Liver (tissue), 9 donors: ENCODE data around the gene SLC26A1. TPM values are rescaled to one million over a fixed set of nuclear protein-coding genes. Genes with fewer than 3 reads are reported as not detected.
"Not testable (repeated sequence)": the region's sequence is repeated elsewhere in the genome, so short reads cannot be mapped to it uniquely, and the experiment has no call there.

Experiments used
- DNase-seq: peaks from one replicate; pipeline ENCODE4 v3.0.0-alpha.2; 2017; ENCODE audit warnings: low spot score
- H3K27ac ChIP-seq, 2 donors: one replicate each; pipeline ENCODE4 v1.7.0; 2013; ENCODE audit warnings: inconsistent platforms in 2 of 2, low read length in 2 of 2, control low read depth in 1 of 2, low read depth in 1 of 2, mild to moderate bottlenecking in 1 of 2
- H3K27me3 ChIP-seq, 4 donors: one replicate each; pipeline versions ENCODE4 v1.6.1 to v1.7.0; 2013; ENCODE audit warnings: low read length in 3 of 4, inconsistent platforms in 1 of 4, mild to moderate bottlenecking in 1 of 4, moderate library complexity in 1 of 4; ENCODE audit not compliant: control insufficient read depth in 4 of 4, insufficient read depth in 4 of 4
- H3K36me3 ChIP-seq, 4 donors: one replicate each; pipeline versions ENCODE4 v1.6.1 to v1.7.0; 2013; ENCODE audit warnings: low read length in 3 of 4, mild to moderate bottlenecking in 3 of 4, low read depth in 1 of 4, moderate library complexity in 1 of 4; ENCODE audit not compliant: control insufficient read depth in 4 of 4, insufficient read depth in 3 of 4
- H3K4me1 ChIP-seq, 4 donors: one replicate each; pipeline versions ENCODE4 v1.6.1 to v1.7.0; 2013; ENCODE audit warnings: low read length in 3 of 4, mild to moderate bottlenecking in 3 of 4, moderate library complexity in 1 of 4; ENCODE audit not compliant: control insufficient read depth in 4 of 4, insufficient read depth in 4 of 4
- H3K4me3 ChIP-seq, 3 donors: one replicate each; pipeline versions ENCODE4 v1.6.1 to v1.7.0; 2013; ENCODE audit warnings: low read length in 3 of 3, control low read depth in 1 of 3, low read depth in 1 of 3, mild to moderate bottlenecking in 1 of 3
- H3K9ac ChIP-seq, 2 donors: one replicate each; pipeline ENCODE4 v1.7.0; 2013; ENCODE audit warnings: low read length in 2 of 2, mild to moderate bottlenecking in 2 of 2, moderate library complexity in 2 of 2, control low read depth in 1 of 2, low read depth in 1 of 2
- H3K9me3 ChIP-seq, 4 donors: one replicate each; pipeline versions ENCODE4 v1.6.1 to v1.7.0; 2013; ENCODE audit warnings: low read length in 3 of 4; ENCODE audit not compliant: control insufficient read depth in 4 of 4
- CTCF ChIP-seq: fragments of 150-350 bp; IDR thresholded peaks from 2 replicates; pipeline ENCODE4 v1.5.1; 2017; ENCODE audit warnings: improper control_type of control experiment, low read depth, low read length; ENCODE audit not compliant: missing input control
- EGR1 ChIP-seq, 2 donors: IDR thresholded peaks; 2 replicates each; pipeline ENCODE4 v1.6.1; 2016 to 2018; ENCODE audit warnings: antibody characterized with exemption in 2 of 2, low read depth in 2 of 2
- GABPA ChIP-seq, 2 donors: IDR thresholded peaks in 1 of 2; conservative IDR thresholded peaks in 1 of 2; 2 replicates each; pipeline ENCODE4 v1.6.1; 2016; ENCODE audit warnings: antibody characterized with exemption in 2 of 2, mild to moderate bottlenecking in 1 of 2, moderate library complexity in 1 of 2
- HNF4A ChIP-seq, 2 donors: conservative IDR thresholded peaks; 2 replicates each; pipeline ENCODE4 v1.6.1; 2016; ENCODE audit warnings: antibody characterized with exemption in 2 of 2, mild to moderate bottlenecking in 2 of 2
- HNF4G ChIP-seq: IDR thresholded peaks from 2 replicates; pipeline ENCODE4 v1.6.1; 2016; ENCODE audit warnings: antibody characterized with exemption
- JUND ChIP-seq, 2 donors: IDR thresholded peaks; 2 replicates each; pipeline ENCODE4 v1.6.1; 2016; ENCODE audit warnings: antibody characterized with exemption in 2 of 2
- RAD21 ChIP-seq, 2 donors: IDR thresholded peaks; 2 replicates each; pipeline ENCODE4 v1.6.1; 2016; ENCODE audit warnings: antibody characterized with exemption in 2 of 2, mild to moderate bottlenecking in 2 of 2
- RXRA ChIP-seq, 2 donors: IDR thresholded peaks; 2 replicates each; pipeline ENCODE4 v1.6.1; 2017 to 2018; ENCODE audit warnings: antibody characterized with exemption in 2 of 2, mild to moderate bottlenecking in 1 of 2
- TAF1 ChIP-seq: conservative IDR thresholded peaks from 2 replicates; pipeline ENCODE4 v1.6.1; 2016; ENCODE audit warnings: antibody characterized with exemption, mild to moderate bottlenecking
- YY1 ChIP-seq: IDR thresholded peaks from 2 replicates; pipeline ENCODE4 v1.6.1; 2016; ENCODE audit warnings: antibody characterized with exemption, mild to moderate bottlenecking
- WGBS: extraction: QIAGEN DNeasy Blood & Tissue Kit; methylation state at CpG from one replicate; pipeline ENCODE4 v1.1.7; 2013; 5-methylcytosine and 5-hydroxymethylcytosine counted together
- polyA plus RNA-seq, 2 donors: library from polyadenylated mRNA; stranded (reverse) in 1 of 2; unstranded in 1 of 2; fragments of 200-250 nt in 1 of 2; fragments of >200 nt in 1 of 2; fragmentation: Nextera tagmentation in 1 of 2; extraction: Ambion mirVana in 1 of 2; gene quantifications; one replicate each; pipeline versions ENCODE4 v1.2.1 to v1.2.3, GENCODE V29; 2013 to 2015
- total RNA-seq, 2 donors: library from RNA; depleted of rRNA; stranded (reverse); fragments of >200 nt; gene quantifications; one replicate each; pipeline ENCODE4 v1.2.3, GENCODE V29; 2014
- TF ChIP-seq, protein P1 (sequence below): IDR thresholded peaks from 2 replicates; pipeline ENCODE4 v1.6.1; 2016; ENCODE audit warnings: antibody characterized with exemption
- TF ChIP-seq, protein P2 (sequence below): IDR thresholded peaks from 2 replicates; pipeline ENCODE4 v1.6.1; 2016; ENCODE audit warnings: antibody characterized with exemption
- donor health status: healthy.
- donor health status: healthy.
- donor health status: healthy.
- donor health status: healthy.
- donor health status: healthy.

The SLC26A1 gene
- total and polyA plus RNA-seq, 4 donors: 5.1 to 41.0 (median 26.3) TPM

GRCh38 chr4:999882-1000425 is 6.8 kb upstream of the SLC26A1 start:
- H3K36me3 ChIP-seq: no peaks in the 10 kb centered on the region
- WGBS: 81% methylated on average over 18 of the region's 18 CpGs
- H3K9ac ChIP-seq: no peak overlapping the region
- no peaks in the 10 kb centered on the region for H3K27me3 ChIP-seq
- H3K27ac ChIP-seq: no peak overlapping the region
- no peak for TF ChIP-seq HNF4A (conservative IDR thresholded peaks at IDR 0.05)
- TF ChIP-seq CTCF: no peak
- TF ChIP-seq EGR1 (IDR thresholded peaks at IDR 0.05; ENCODE audit: low read depth in 2 of 2): no peak
- TF ChIP-seq TAF1: no peak
- no peak overlapping the region for H3K4me3 ChIP-seq
- no peaks in the 10 kb centered on the region for H3K9me3 ChIP-seq
- peaks cover 3 to 26% (median 15%) of the 10 kb centered on the region in 4 donors for H3K4me1 ChIP-seq
- no peak for DNase-seq

DNA sequence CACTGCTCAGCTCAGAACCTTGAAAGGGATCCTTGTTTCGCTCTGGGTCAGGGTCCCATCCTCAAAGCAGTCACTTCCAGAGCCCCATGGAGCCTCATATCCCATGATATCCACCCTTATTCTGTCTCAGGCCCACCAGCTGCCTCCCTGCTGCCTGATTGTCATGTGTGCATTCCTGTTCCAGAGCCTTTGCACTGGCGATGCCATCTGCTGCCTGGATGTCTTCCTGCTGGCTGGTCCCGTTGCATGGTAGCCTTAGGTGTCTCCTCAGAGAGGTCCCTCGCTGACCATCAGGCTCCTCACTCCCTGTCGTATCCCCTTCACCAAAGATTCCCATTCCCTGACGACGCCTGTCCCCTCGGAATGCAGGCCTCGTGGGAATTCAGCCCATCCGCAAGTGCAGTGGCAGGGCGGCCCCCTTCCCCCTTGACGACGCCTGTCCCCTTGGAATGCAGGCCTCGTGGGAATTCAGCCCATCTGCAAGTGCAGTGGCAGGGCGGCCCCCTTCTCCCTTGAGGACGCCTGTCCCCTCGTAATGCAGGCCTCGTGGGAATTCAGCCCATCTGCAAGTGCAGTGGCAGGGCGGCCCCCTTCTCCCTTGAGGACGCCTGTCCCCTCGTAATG is 6.1 kb upstream of the SLC26A1 start:
- not testable (repeated sequence) for H3K4me3 ChIP-seq, H3K27me3 ChIP-seq, H3K27ac ChIP-seq, H3K36me3 ChIP-seq, DNase-seq, H3K9ac ChIP-seq, H3K9me3 ChIP-seq
- WGBS: 78% methylated on average over 17 of the region's 21 CpGs
- H3K4me1 ChIP-seq: peaks cover 3 to 26% (median 16%) of the 10 kb centered on the region in 4 donors

- H3K9ac ChIP-seq: no peak overlapping the region
- no peaks in the 10 kb centered on the region for H3K27me3 ChIP-seq
- no peak overlapping the region for H3K27ac ChIP-seq
- 62% methylated on average over 12 of the region's 12 CpGs for WGBS
- DNase-seq: no peak
- TF ChIP-seq HNF4G: no peak
- TF ChIP-seq JUND (IDR thresholded peaks at IDR 0.05): no peak
- TF ChIP-seq YY1: no peak
- no peak for TF ChIP-seq RAD21 (IDR thresholded peaks at IDR 0.05)
- TF ChIP-seq HNF4A (conservative IDR thresholded peaks at IDR 0.05): no peak
- no peak for TF ChIP-seq RXRA (IDR thresholded peaks at IDR 0.05)
- TF ChIP-seq EGR1 (IDR thresholded peaks at IDR 0.05; ENCODE audit: low read depth in 2 of 2): no peak
- TF ChIP-seq GABPA (IDR thresholded peaks at IDR 0.05 in 1 of 2, conservative IDR thresholded peaks at IDR 0.05 in 1 of 2): no peak
- TF ChIP-seq, protein P1, sequence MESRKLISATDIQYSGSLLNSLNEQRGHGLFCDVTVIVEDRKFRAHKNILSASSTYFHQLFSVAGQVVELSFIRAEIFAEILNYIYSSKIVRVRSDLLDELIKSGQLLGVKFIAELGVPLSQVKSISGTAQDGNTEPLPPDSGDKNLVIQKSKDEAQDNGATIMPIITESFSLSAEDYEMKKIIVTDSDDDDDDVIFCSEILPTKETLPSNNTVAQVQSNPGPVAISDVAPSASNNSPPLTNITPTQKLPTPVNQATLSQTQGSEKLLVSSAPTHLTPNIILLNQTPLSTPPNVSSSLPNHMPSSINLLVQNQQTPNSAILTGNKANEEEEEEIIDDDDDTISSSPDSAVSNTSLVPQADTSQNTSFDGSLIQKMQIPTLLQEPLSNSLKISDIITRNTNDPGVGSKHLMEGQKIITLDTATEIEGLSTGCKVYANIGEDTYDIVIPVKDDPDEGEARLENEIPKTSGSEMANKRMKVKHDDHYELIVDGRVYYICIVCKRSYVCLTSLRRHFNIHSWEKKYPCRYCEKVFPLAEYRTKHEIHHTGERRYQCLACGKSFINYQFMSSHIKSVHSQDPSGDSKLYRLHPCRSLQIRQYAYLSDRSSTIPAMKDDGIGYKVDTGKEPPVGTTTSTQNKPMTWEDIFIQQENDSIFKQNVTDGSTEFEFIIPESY: no peak
- TF ChIP-seq, protein P2, sequence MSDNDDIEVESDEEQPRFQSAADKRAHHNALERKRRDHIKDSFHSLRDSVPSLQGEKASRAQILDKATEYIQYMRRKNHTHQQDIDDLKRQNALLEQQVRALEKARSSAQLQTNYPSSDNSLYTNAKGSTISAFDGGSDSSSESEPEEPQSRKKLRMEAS: no peak
- no peak for TF ChIP-seq CTCF
- H3K9me3 ChIP-seq: no peaks in the 10 kb centered on the region
- no peaks in the 10 kb centered on the region for H3K36me3 ChIP-seq
- peaks cover 3 to 28% (median 21%) of the 10 kb centered on the region in 4 donors for H3K4me1 ChIP-seq
- H3K4me3 ChIP-seq: no peak overlapping the region
Measured at GRCh38 chr4:998096-998691, 5.0 kb upstream of the SLC26A1 start.
